K562 (cell line): ENCODE results near the gene CRYBG2. TPM values are rescaled to one million over a fixed set of nuclear protein-coding genes. Genes with fewer than 3 reads are reported as not detected.

Source experiments
- CLOCK ChIP-seq: fragments of 250-450 bp; sonication (Bioruptor Pico); IDR thresholded peaks from 2 replicates; pipeline ENCODE4 v1.4.0; 2020; ENCODE audit warnings: mild to moderate bottlenecking, moderate library complexity, borderline replicate concordance
- DPF2 ChIP-seq: fragments of 450-650 bp; IDR thresholded peaks from 2 replicates; pipeline ENCODE4 v1.6.1; 2016
- EGR1 ChIP-seq: fragments of 450-650 bp; conservative IDR thresholded peaks from 2 replicates; pipeline ENCODE4 v1.6.1; 2017; ENCODE audit warnings: mild to moderate bottlenecking
- ELF4 ChIP-seq: fragments of 450-650 bp; formaldehyde crosslinking; IDR thresholded peaks from 2 replicates; pipeline ENCODE4 v1.4.0; 2022; ENCODE audit warnings: missing genetic modification characterization
- HIVEP1 ChIP-seq: fragments of 250-450 bp; sonication (Bioruptor Pico); IDR thresholded peaks from 2 replicates; pipeline ENCODE4 v1.4.0; 2020; ENCODE audit warnings: mild to moderate bottlenecking
- MAZ ChIP-seq, 2 experiments: fragments of 450-650 bp in 1 of 2; sonication (generic) in 1 of 2; formaldehyde crosslinking; IDR thresholded peaks in 1 of 2; conservative IDR thresholded peaks in 1 of 2; 2 replicates each; pipeline versions ENCODE4 v1.4.0 to v1.5.0; 2020; ENCODE audit warnings: mild to moderate bottlenecking in 1 of 2, missing genetic modification reagents in 1 of 2
- USF2 ChIP-seq: sonication (generic); formaldehyde crosslinking; IDR thresholded peaks from 2 replicates; pipeline ENCODE4 v1.5.0; 2020; ENCODE audit warnings: missing genetic modification reagents
- ZNF592 ChIP-seq: fragments of 450-650 bp; IDR thresholded peaks from 2 replicates; pipeline ENCODE4 v1.6.1; 2017; ENCODE audit warnings: antibody characterized with exemption, mild to moderate bottlenecking
- polyA plus RNA-seq, 8 experiments: library from polyadenylated mRNA; depleted of rRNA in 4 of 8; stranded (reverse) in 5 of 8; unstranded in 3 of 8; fragments of >200 nt; fragmentation: Nextera tagmentation in 2 of 8; fragmentation: Illumina TruSeq in 1 of 8; extraction: Ambion mirVana in 2 of 8; extraction: Trizol in 1 of 8; gene quantifications; 2 replicates each; pipeline versions ENCODE4 v1.2.1 to v1.2.3, GENCODE V29; 2011 to 2014; ENCODE audit warnings: inconsistent platforms in 1 of 8, missing spikeins in 1 of 8
- total RNA-seq, 7 experiments: library from RNA; depleted of rRNA in 6 of 7; stranded (reverse); fragments of >200 nt in 6 of 7; fragmentation: Illumina TruSeq in 2 of 7; extraction: Trizol in 2 of 7; gene quantifications; 2 replicates each; pipeline versions ENCODE4 v1.2.1 to v1.2.3, GENCODE V29; 2011 to 2021; ENCODE audit warnings: low replicate concordance in 1 of 7

The CRYBG2 gene
- total and polyA plus RNA-seq, 9 of the 15 experiments (the other 6 are each of a cell fraction or from before 2014, with no cell fraction given) = 0.39 to 8.5 (median 3.7) TPM

GRCh38 chr1:26318338-26319064, 35.4 kb downstream of the CRYBG2 start (continued):
- TF ChIP-seq ZNF592 = 0 out of 2 replicates have a peak, but pooled peaks have one; percentile 20
- 0 out of 2 replicates have a peak, but pooled peaks have one; percentile 5 for TF ChIP-seq ELF4 (CRISPR knock-in tag)
- 0 out of 2 replicates have a peak, but pooled peaks have one; percentile 30 for TF ChIP-seq HIVEP1
- no peak for TF ChIP-seq MAZ (CRISPR knock-in tag; conservative IDR thresholded peaks at IDR 0.05 in 1 of 2, IDR thresholded peaks at IDR 0.05 in 1 of 2)
- TF ChIP-seq DPF2 = no peak
- peak; percentile 41 for TF ChIP-seq USF2 (CRISPR knock-in tag)
- peak; percentile 92 for TF ChIP-seq EGR1
- TF ChIP-seq CLOCK (CRISPR knock-in tag) = no peak
